Pancreas (tissue), 10 donors: Measurements from ENCODE around the gene TANC1. TPM values are rescaled to one million over a fixed set of nuclear protein-coding genes. Genes with fewer than 3 reads are reported as not detected.

Experiments used
- ATAC-seq, 4 donors: fragments of 200-7000 bp; cut with Tn5 transposase; one replicate each; pipeline versions ENCODE4 v1.8.0 to v1.9.1; 2020; ENCODE audit warnings: mild to moderate bottlenecking in 4 of 4, moderate library complexity in 4 of 4
- DNase-seq, 6 donors: peaks; one replicate each; pipeline ENCODE4 v3.0.0-alpha.2; 2020
- FAIRE-seq: peaks from 2 replicates; lab custom pipeline; 2012; peaks lifted over from hg19 to GRCh38; lab: Jason Lieb, UNC
- H3K27ac ChIP-seq, 4 donors: fragments of 200-600 bp; sonication (generic); 1 replicate in 3 of 4; 2 replicates in 1 of 4; pipeline versions ENCODE4 v1.5.0 to v1.8.0; 2020
- H3K27me3 ChIP-seq, 4 donors: fragments of 200-600 bp; one replicate each; pipeline ENCODE4 v1.8.0; 2021
- H3K36me3 ChIP-seq, 3 donors: fragments of 200-600 bp; sonication (generic) in 1 of 3; one replicate each; pipeline versions ENCODE4 v1.5.0 to v1.8.0; 2020 to 2021
- H3K4me1 ChIP-seq, 3 donors: fragments of 200-600 bp; one replicate each; pipeline ENCODE4 v1.8.0; 2021
- H3K4me3 ChIP-seq, 4 donors: fragments of 200-600 bp; sonication (generic) in 2 of 4; one replicate each; pipeline versions ENCODE4 v1.5.0 to v1.8.0; 2020 to 2021
- H3K9me3 ChIP-seq, 4 donors: fragments of 200-600 bp; one replicate each; pipeline ENCODE4 v1.8.0; 2021
- CTCF ChIP-seq, 4 donors: fragments of 200-600 bp; sonication (generic) in 3 of 4; IDR thresholded peaks; one replicate each; pipeline versions ENCODE4 v1.5.0 to v1.8.0; 2021; ENCODE audit warnings: antibody characterized with exemption in 4 of 4
- WGBS, 2 donors: extraction: QIAGEN DNeasy Blood & Tissue Kit; methylation state at CpG; one replicate each; pipeline ENCODE4 v1.1.7; 2013; 5-methylcytosine and 5-hydroxymethylcytosine counted together
- intact Hi-C, 3 donors: fragments of 100-400 bp; cut with DNase I; formaldehyde crosslinking; loops; one replicate each; pipeline versions ENCODE4 v1.11.1 to v1.14.2; 2022
- polyA plus RNA-seq, 2 donors: library from polyadenylated mRNA; stranded (reverse); fragments of 200-250 nt; gene quantifications; one replicate each; pipeline ENCODE4 v1.2.3, GENCODE V29; 2013
- total RNA-seq, 6 donors: library from RNA; stranded (reverse); fragmentation: NEBNext Ultra II Directional in 4 of 6; extraction: Animal tissue kit (Norgen Biotek cat#: 25700) in 4 of 6; gene quantifications; one replicate each; pipeline versions ENCODE4 v1.2.1 to v1.2.4, GENCODE V29; 2021 to 2023
- donor health status: healthy with polysubstance abuse.
- donor health status: DM: no; HTN: no; CAD: no; lungs with moderate emphysema.
- donor health status: DM: no; HTN: no; CAD: no.
- donor health status: control.
- donor health status: control.
- donor health status: Bipolar disorder and iron deficiency.
- donor health status: DM: yes; HTN: yes; CAD: no.
- donor health status: DM: no; HTN: no; CAD: no.
- donor health status: DM: no; HTN: no; CAD: no.
- donor health status: DM: yes; HTN: yes; CAD: no.

Gene TANC1
- total and polyA plus RNA-seq, 8 donors = 9.0 to 17.6 (median 10.5) TPM

GRCh38 chr2:159053161-159054031 lies 85.0 kb downstream of the TANC1 start:
- Histone ChIP-seq H3K27ac (no peak overlapping the region), H3K36me3 (no peaks in the 10 kb centered on the region), H3K4me1 (peaks cover 0 to 4% (median 0%) of the 10 kb centered on the region in 3 donors), H3K27me3 (no peaks in the 10 kb centered on the region), H3K9me3 (no peaks in the 10 kb centered on the region), H3K4me3 (no peak overlapping the region)
- no peak for ATAC-seq
- intact Hi-C loops = no loop called here
- DNase-seq = no peak
- 85% methylated on average over 3 of the region's 3 CpGs for whole genome bisulfite sequencing, 2 donors
- no peak for FAIRE-seq
- TF ChIP-seq CTCF (IDR thresholded peaks at IDR 0.05) = no peak

GRCh38 chr2:159054032-159054334 lies 85.5 kb downstream of the TANC1 start:
- TF ChIP-seq CTCF (IDR thresholded peaks at IDR 0.05) = no peak
- Histone ChIP-seq H3K4me3 (no peak overlapping the region), H3K27me3 (no peaks in the 10 kb centered on the region), H3K27ac (no peak overlapping the region), H3K4me1 (peaks cover 0 to 4% (median 0%) of the 10 kb centered on the region in 3 donors), H3K36me3 (no peaks in the 10 kb centered on the region), H3K9me3 (no peaks in the 10 kb centered on the region)
- DNase-seq = no peak
- no peak for FAIRE-seq
- 55 to 62% methylated on average over 3 of the region's 3 CpGs for WGBS, 2 donors
- no peak for ATAC-seq
- intact Hi-C loops = no loop called here

- FAIRE-seq (no peak), ATAC-seq (no peak), DNase-seq (no peak)
- no peaks in the 10 kb centered on the region for H3K9me3 ChIP-seq
- H3K4me1 ChIP-seq = peaks cover 0 to 4% (median 0%) of the 10 kb centered on the region in 3 donors
- H3K36me3 ChIP-seq = no peaks in the 10 kb centered on the region
- H3K27me3 ChIP-seq = no peaks in the 10 kb centered on the region
- no peak for TF ChIP-seq CTCF (IDR thresholded peaks at IDR 0.05)
- intact Hi-C loops = no loop called here
- no peak overlapping the region for H3K27ac ChIP-seq
- WGBS, 2 donors = 93 to 94% methylated on average over 4 of the region's 4 CpGs
- no peak overlapping the region for H3K4me3 ChIP-seq
Measured at GRCh38 chr2:159054985-159055384, 86.5 kb downstream of the TANC1 start.

- Histone ChIP-seq H3K4me3 (no peak overlapping the region), H3K27ac (no peak overlapping the region), H3K4me1 (peaks cover 6 to 22% (median 18%) of the 10 kb centered on the region in 3 donors), H3K9me3 (no peaks in the 10 kb centered on the region), H3K36me3 (no peaks in the 10 kb centered on the region), H3K27me3 (no peaks in the 10 kb centered on the region)
- no peak for ATAC-seq
- 33 to 37% methylated on average over 3 of the region's 3 CpGs for WGBS, 2 donors
- DNase-seq = no peak
- FAIRE-seq = no peak
- TF ChIP-seq CTCF (IDR thresholded peaks at IDR 0.05) = no peak
- intact Hi-C loops = no loop called here
Measured at GRCh38 chr2:159060518-159060917, 92.1 kb downstream of the TANC1 start.

- peaks cover 6 to 24% (median 20%) of the 10 kb centered on the region in 3 donors for H3K4me1 ChIP-seq
- H3K9me3 ChIP-seq = no peaks in the 10 kb centered on the region
- WGBS, 2 donors = 55 to 58% methylated on average over 4 of the region's 4 CpGs
- FAIRE-seq = no peak
- DNase-seq = no peak
- peak in 2 of 4 donors; percentile 45 to 62 for ATAC-seq
- H3K4me3 ChIP-seq = no peak overlapping the region
- no peaks in the 10 kb centered on the region for H3K36me3 ChIP-seq
- TF ChIP-seq CTCF (IDR thresholded peaks at IDR 0.05) = no peak
- no peaks in the 10 kb centered on the region for H3K27me3 ChIP-seq
- no peak overlapping the region for H3K27ac ChIP-seq
- intact Hi-C loops = no loop called here
Measured at GRCh38 chr2:159063677-159064076, 95.2 kb downstream of the TANC1 start.
